ENCODE measurements around the gene HBS1L. TPM values are rescaled to one million over a fixed set of nuclear protein-coding genes. Genes with fewer than 3 reads are reported as not detected.

Gene HBS1L
- polyA plus RNA-seq, 1 donor from 2014 or later: 103 TPM

DNA sequence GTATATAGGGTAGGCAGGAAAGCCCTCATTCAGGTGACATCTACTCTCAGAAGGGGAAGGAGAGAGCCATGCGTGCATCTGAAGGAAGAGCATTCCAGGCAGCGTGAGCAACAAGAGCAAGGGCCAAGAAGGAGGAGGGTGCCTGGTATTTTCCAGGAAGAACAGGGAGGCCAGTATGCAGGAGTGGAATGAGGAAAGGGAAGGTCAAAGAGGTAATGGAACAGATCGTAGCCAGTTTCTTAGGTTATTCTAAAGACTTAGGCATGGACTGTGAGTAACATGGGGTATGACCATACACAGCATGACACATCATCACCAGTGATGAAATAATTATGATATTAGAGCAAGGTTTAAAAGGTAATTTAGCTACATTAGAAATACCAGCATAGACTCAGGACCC, 128.8 kb downstream of the HBS1L start:
- H4K20me1 ChIP-seq (ENCODE audit: insufficient read depth): no peaks in the 10 kb centered on the region
- H3K27me3 ChIP-seq (ENCODE audit: insufficient read depth, low read depth, low read length): no peaks in the 10 kb centered on the region
- no peaks in the 10 kb centered on the region for H3K9me3 ChIP-seq (ENCODE audit: low read length)
- H3K27ac ChIP-seq (ENCODE audit: low read length): no peak overlapping the region
- no peak for TF ChIP-seq EZH2 (IDR thresholded peaks at IDR 0.05; ENCODE audit: borderline replicate concordance, insufficient read depth, low read length, poor library complexity, severe bottlenecking)
- TF ChIP-seq POLR2AphosphoS5 (IDR thresholded peaks at IDR 0.05): no peak
- no peak for TF ChIP-seq TAF1 (IDR thresholded peaks at IDR 0.05; ENCODE audit: low read depth)
- no peak for TF ChIP-seq MXI1 (conservative IDR thresholded peaks at IDR 0.05; ENCODE audit: poor library complexity, severe bottlenecking)
- TF ChIP-seq SMC3 (conservative IDR thresholded peaks at IDR 0.05; ENCODE audit: poor library complexity): no peak
- TF ChIP-seq, protein P1, sequence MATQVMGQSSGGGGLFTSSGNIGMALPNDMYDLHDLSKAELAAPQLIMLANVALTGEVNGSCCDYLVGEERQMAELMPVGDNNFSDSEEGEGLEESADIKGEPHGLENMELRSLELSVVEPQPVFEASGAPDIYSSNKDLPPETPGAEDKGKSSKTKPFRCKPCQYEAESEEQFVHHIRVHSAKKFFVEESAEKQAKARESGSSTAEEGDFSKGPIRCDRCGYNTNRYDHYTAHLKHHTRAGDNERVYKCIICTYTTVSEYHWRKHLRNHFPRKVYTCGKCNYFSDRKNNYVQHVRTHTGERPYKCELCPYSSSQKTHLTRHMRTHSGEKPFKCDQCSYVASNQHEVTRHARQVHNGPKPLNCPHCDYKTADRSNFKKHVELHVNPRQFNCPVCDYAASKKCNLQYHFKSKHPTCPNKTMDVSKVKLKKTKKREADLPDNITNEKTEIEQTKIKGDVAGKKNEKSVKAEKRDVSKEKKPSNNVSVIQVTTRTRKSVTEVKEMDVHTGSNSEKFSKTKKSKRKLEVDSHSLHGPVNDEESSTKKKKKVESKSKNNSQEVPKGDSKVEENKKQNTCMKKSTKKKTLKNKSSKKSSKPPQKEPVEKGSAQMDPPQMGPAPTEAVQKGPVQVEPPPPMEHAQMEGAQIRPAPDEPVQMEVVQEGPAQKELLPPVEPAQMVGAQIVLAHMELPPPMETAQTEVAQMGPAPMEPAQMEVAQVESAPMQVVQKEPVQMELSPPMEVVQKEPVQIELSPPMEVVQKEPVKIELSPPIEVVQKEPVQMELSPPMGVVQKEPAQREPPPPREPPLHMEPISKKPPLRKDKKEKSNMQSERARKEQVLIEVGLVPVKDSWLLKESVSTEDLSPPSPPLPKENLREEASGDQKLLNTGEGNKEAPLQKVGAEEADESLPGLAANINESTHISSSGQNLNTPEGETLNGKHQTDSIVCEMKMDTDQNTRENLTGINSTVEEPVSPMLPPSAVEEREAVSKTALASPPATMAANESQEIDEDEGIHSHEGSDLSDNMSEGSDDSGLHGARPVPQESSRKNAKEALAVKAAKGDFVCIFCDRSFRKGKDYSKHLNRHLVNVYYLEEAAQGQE (IDR thresholded peaks at IDR 0.05; ENCODE audit: borderline replicate concordance): no peak
- TF ChIP-seq, protein P2, sequence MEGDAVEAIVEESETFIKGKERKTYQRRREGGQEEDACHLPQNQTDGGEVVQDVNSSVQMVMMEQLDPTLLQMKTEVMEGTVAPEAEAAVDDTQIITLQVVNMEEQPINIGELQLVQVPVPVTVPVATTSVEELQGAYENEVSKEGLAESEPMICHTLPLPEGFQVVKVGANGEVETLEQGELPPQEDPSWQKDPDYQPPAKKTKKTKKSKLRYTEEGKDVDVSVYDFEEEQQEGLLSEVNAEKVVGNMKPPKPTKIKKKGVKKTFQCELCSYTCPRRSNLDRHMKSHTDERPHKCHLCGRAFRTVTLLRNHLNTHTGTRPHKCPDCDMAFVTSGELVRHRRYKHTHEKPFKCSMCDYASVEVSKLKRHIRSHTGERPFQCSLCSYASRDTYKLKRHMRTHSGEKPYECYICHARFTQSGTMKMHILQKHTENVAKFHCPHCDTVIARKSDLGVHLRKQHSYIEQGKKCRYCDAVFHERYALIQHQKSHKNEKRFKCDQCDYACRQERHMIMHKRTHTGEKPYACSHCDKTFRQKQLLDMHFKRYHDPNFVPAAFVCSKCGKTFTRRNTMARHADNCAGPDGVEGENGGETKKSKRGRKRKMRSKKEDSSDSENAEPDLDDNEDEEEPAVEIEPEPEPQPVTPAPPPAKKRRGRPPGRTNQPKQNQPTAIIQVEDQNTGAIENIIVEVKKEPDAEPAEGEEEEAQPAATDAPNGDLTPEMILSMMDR (IDR thresholded peaks at IDR 0.05; ENCODE audit: poor library complexity, severe bottlenecking): no peak
- no peak for TF ChIP-seq EP300 (conservative IDR thresholded peaks at IDR 0.05; ENCODE audit: poor library complexity, severe bottlenecking)
- no peak for TF ChIP-seq RAD21 (conservative IDR thresholded peaks at IDR 0.05)
- no peak overlapping the region for H3K4me2 ChIP-seq (ENCODE audit: low read length)
- H3K4me3 ChIP-seq (ENCODE audit: low read length): no peak overlapping the region
- H3K9ac ChIP-seq (ENCODE audit: low read length): no peak overlapping the region
- no peaks in the 10 kb centered on the region for H3F3A ChIP-seq (ENCODE audit: insufficient read depth, low read length, poor library complexity, severe bottlenecking)
- no peaks in the 10 kb centered on the region for H3K9me2 ChIP-seq (ENCODE audit: insufficient read depth, low read length)
- H2AFZ ChIP-seq (ENCODE audit: low read depth, low read length): no peak overlapping the region
- no peaks in the 10 kb centered on the region for H3K79me2 ChIP-seq (replicated peaks; ENCODE audit: insufficient read depth, low read length)
- H3K36me3 ChIP-seq (ENCODE audit: insufficient read depth, low read length): no peaks in the 10 kb centered on the region

DNA sequence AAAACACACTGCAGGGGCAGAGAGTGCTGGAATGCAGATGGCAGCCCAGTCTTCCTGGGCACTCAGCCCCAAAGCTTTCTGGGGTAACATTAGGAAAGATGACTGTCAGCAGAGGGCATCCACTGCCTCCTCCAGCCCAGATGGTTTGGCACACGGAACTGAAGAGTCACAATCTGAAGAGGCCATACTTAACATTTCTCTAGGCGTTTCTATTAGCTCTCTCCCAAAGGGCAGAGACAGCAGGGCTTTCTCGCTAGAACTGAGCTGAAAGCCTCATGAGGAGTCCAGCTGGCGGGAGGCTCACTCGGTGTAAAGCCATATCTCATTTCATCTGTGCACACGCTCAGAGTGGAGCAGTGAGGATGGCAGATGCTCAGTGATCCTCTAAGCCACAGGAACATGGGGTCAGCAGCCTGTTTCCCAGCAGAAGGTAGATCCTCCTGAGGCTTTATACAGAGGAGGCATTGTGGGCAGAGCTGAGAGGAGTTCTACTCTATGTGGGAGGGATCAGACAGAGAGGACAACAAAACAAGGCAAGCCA, 132.8 kb downstream of the HBS1L start:
- no peak overlapping the region for H3K4me2 ChIP-seq (ENCODE audit: low read length)
- H3K9ac ChIP-seq (ENCODE audit: low read length): no peak overlapping the region
- TF ChIP-seq SMC3 (conservative IDR thresholded peaks at IDR 0.05; ENCODE audit: poor library complexity) (no peak), POLR2AphosphoS5 (IDR thresholded peaks at IDR 0.05) (no peak), RAD21 (conservative IDR thresholded peaks at IDR 0.05) (no peak), MXI1 (conservative IDR thresholded peaks at IDR 0.05; ENCODE audit: poor library complexity, severe bottlenecking) (no peak), EP300 (conservative IDR thresholded peaks at IDR 0.05; ENCODE audit: poor library complexity, severe bottlenecking) (no peak), TAF1 (IDR thresholded peaks at IDR 0.05; ENCODE audit: low read depth) (no peak), EZH2 (IDR thresholded peaks at IDR 0.05; ENCODE audit: borderline replicate concordance, insufficient read depth, low read length, poor library complexity, severe bottlenecking) (no peak)
- TF ChIP-seq, protein P1 (IDR thresholded peaks at IDR 0.05; ENCODE audit: borderline replicate concordance): no peak
- TF ChIP-seq, protein P2 (IDR thresholded peaks at IDR 0.05; ENCODE audit: poor library complexity, severe bottlenecking): no peak
- H4K20me1 ChIP-seq (ENCODE audit: insufficient read depth): no peaks in the 10 kb centered on the region
- no peaks in the 10 kb centered on the region for H3F3A ChIP-seq (ENCODE audit: insufficient read depth, low read length, poor library complexity, severe bottlenecking)
- H3K9me3 ChIP-seq (ENCODE audit: low read length): no peaks in the 10 kb centered on the region
- no peak overlapping the region for H3K27ac ChIP-seq (ENCODE audit: low read length)
- H3K9me2 ChIP-seq (ENCODE audit: insufficient read depth, low read length): no peaks in the 10 kb centered on the region
- H3K27me3 ChIP-seq (ENCODE audit: insufficient read depth, low read depth, low read length): no peaks in the 10 kb centered on the region
- no peak overlapping the region for H2AFZ ChIP-seq (ENCODE audit: low read depth, low read length)
- H3K79me2 ChIP-seq (replicated peaks; ENCODE audit: insufficient read depth, low read length): no peaks in the 10 kb centered on the region
- H3K36me3 ChIP-seq (ENCODE audit: insufficient read depth, low read length): no peaks in the 10 kb centered on the region
- H3K4me3 ChIP-seq (ENCODE audit: low read length): no peak overlapping the region
